Measurements from ENCODE around the gene TMEM178A.

TMEM178A gene

GRCh38 chr2:39632876-39633275, 32.8 kb upstream of the TMEM178A start:
- no peak for TF ChIP-seq CTCF (conservative IDR thresholded peaks at IDR 0.05; ENCODE audit: low read depth)
- POLR2A ChIA-PET (ENCODE audit: low non-redundant PET) = no interaction called here
- no peak overlapping the region for H3K27ac ChIP-seq
- CTCF ChIA-PET = no interaction called here
- no peak for DNase-seq (ENCODE audit: low spot score)

- no peak overlapping the region for H3K27ac ChIP-seq
- ChIA-PET CTCF (interaction anchor here (0.7 kb wide), 1 partner anchor 9 kb away, joined by 6 read pairs; no protein-coding TSS in a partner anchor), POLR2A (ENCODE audit: low non-redundant PET) (no interaction called here)
- no peak for DNase-seq (ENCODE audit: low spot score)
- no peak for TF ChIP-seq CTCF (conservative IDR thresholded peaks at IDR 0.05; ENCODE audit: low read depth)
Observed at GRCh38 chr2:39636306-39636705, 29.4 kb upstream of the TMEM178A start.

- no peak for TF ChIP-seq CTCF (conservative IDR thresholded peaks at IDR 0.05; ENCODE audit: low read depth)
- DNase-seq (ENCODE audit: low spot score) = no peak
- H3K27ac ChIP-seq = no peak overlapping the region
- POLR2A ChIA-PET (ENCODE audit: low non-redundant PET) = no interaction called here
- CTCF ChIA-PET = no interaction called here
Observed at GRCh38 chr2:39638581-39638980, 27.1 kb upstream of the TMEM178A start.

- no peak overlapping the region for H3K27ac ChIP-seq
- DNase-seq (ENCODE audit: low spot score) = no peak
- TF ChIP-seq CTCF (conservative IDR thresholded peaks at IDR 0.05; ENCODE audit: low read depth) = no peak
- CTCF ChIA-PET = no interaction called here
- POLR2A ChIA-PET (ENCODE audit: low non-redundant PET) = no interaction called here
Observed at GRCh38 chr2:39640107-39640506, 25.6 kb upstream of the TMEM178A start.

- no peak overlapping the region for H3K27ac ChIP-seq
- no peak for TF ChIP-seq CTCF (conservative IDR thresholded peaks at IDR 0.05; ENCODE audit: low read depth)
- ChIA-PET CTCF (no interaction called here), POLR2A (ENCODE audit: low non-redundant PET) (no interaction called here)
- DNase-seq (ENCODE audit: low spot score) = no peak
Observed at GRCh38 chr2:39640681-39641080, 25.0 kb upstream of the TMEM178A start.

- CTCF ChIA-PET = interaction anchor here (0.6 kb wide), 1 partner anchor 1054 kb away, joined by 3 read pairs; no protein-coding TSS in a partner anchor
- no peak for DNase-seq (ENCODE audit: low spot score)
- POLR2A ChIA-PET (ENCODE audit: low non-redundant PET) = no interaction called here
- H3K27ac ChIP-seq = no peak overlapping the region
- TF ChIP-seq CTCF (conservative IDR thresholded peaks at IDR 0.05; ENCODE audit: low read depth) = no peak
Observed at GRCh38 chr2:39641635-39642034, 24.1 kb upstream of the TMEM178A start.

Data from RWPE1 (cell line).